GM18505 (cell line): ENCODE results near the gene CBX2.

Source experiments
- ATAC-seq: cut with Tn5 transposase; IDR thresholded peaks from one replicate; pipeline ENCODE4 v1.9.1; 2021; ENCODE audit not compliant: unreplicated experiment
- POLR2A ChIP-seq: IDR thresholded peaks from 4 replicates; pipeline ENCODE4 v1.6.1; 2011; ENCODE audit warnings: borderline replicate concordance; ENCODE audit not compliant: insufficient read depth, insufficient read length; ENCODE audit errors: extremely low read depth

CBX2 gene

DNA sequence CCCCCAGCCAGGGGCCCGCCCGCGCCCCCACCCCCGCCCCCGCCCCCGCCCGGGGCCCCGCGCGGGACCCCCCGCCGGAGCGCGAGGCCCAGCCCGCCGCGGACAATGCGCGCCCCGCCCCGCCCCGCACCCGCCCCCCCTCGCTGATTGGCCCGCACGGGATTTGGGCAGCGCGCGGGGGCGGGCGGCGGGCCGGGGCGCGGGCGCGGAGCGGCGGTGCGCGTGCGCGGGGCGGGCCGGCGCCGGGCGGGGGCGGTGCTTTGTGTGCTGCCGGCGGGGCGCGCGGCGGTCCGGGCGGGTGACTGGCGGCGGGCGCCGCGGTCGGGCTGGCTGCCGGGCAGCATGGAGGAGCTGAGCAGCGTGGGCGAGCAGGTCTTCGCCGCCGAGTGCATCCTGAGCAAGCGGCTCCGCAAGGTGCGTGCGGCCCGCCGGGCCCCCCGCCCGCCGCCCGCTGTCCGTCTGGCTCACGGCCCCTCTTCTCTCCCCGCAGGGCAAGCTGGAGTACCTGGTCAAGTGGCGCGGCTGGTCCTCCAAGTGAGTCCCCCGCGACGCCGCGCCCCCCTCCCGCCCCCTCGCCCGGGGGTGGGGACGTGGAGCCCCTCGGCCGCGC, at the start of gene CBX2:
TSS of gene CBX2 (plus strand) at position 255 of the 610 bp plus-strand sequence. CDS start at position 343, 88 bp downstream.
- TF ChIP-seq POLR2A: no peak
- ATAC-seq: peak; percentile 74

DNA sequence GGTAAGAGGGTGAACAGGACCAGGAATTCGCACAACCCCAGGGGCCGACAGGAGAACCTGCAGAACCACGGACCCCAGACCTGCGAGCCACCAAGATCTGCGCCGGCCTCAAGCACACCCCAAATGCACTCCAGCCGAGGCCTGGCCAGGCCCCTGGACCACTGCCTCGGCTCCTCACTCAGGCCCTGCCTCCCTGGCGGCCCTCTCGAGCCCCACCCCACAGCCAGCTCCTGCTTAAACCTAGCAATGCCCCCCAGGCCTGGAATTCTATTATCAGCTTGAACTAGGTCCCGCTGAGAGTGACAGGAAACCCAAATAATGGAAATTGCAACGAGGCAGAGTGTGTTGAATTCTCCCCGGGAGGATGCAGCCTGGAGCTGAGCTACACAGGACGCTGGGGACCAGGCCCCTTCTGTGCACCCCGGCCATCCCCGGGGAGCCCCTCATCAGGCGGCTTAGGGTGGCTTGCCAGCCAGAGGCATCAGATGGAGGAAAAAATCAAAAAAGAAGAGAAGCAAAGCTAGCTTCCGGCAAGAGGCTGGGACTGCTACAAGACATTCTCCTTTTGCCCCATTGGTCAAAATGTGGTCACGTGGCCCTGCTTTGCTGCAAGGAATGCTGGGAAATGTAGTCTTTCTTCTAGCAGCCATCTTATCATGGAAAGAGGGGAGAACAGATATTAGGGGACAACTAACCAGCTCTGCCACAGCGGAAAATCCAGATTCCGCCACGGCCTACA, 49.6 kb upstream of the CBX2 start:
- ATAC-seq: no peak

DNA sequence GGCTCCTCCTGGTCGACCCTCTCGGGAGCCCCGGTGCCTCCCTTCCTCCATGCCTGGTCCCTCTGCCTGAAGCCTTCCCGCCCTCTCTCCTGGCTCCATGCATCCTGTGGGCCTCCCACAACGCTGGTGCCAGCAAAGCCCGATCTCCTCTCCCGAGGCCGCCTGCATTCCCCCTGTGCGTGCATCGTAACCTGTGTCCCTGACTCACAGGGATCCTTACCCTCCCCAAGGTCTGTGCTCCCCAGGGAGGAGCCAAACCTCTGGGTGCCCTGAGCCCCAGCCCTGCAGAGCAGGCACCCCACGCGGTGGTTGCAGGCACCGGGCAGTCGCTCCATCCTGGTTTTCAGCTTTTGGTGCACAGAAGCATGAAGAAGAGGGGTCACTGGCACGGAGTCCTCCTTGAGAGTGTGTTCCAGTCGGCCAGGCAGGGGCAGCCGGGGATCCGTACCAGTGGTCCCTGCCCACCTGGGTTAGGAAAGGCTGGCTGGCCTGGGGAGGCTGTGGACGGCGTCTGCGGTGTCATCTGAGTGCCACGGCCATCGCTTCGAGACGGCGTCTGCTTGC, 49.0 kb upstream of the CBX2 start:
- TF ChIP-seq POLR2A: no peak
- no peak for ATAC-seq

More for the DNA sequence above, 49.6 kb upstream of the CBX2 start:
- TF ChIP-seq POLR2A: no peak

DNA sequence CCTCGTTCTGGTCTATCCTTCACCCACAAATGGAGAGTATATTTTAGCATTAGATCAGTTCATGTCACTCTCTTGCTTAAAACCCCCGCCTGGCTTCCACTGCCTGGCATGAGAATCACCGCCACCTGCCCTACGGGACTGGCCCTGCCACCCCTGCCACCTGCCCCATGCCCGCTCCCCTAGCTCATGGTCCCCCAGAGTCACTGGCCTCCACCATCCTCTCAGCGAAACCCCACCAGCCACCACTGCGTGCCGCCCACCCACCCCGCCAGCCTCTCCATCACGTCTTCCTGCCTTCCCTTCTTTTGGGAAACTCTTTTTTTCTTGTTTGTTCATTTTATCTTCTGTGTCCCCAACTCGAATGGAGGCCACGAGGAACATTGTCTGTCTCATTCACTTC, 48.2 kb upstream of the CBX2 start:
- no peak for TF ChIP-seq POLR2A
- ATAC-seq: no peak

DNA sequence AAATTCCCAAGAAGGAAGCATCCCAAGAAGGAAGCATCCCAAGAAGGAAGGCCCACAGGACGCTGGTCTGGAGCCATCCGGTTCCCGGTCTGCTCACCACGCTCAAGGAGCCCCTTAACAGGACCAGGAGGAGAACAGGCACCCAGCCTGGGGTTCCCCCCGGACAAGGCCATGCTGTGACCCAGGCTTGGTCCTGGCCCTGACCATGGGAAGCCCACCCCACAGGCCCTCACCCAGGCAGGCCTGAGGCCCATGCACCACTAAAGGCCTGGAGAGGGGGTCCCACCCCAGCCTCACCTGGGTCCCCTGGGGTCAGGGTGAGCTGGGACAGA, 47.5 kb upstream of the CBX2 start:
- ATAC-seq: no peak
- no peak for TF ChIP-seq POLR2A

DNA sequence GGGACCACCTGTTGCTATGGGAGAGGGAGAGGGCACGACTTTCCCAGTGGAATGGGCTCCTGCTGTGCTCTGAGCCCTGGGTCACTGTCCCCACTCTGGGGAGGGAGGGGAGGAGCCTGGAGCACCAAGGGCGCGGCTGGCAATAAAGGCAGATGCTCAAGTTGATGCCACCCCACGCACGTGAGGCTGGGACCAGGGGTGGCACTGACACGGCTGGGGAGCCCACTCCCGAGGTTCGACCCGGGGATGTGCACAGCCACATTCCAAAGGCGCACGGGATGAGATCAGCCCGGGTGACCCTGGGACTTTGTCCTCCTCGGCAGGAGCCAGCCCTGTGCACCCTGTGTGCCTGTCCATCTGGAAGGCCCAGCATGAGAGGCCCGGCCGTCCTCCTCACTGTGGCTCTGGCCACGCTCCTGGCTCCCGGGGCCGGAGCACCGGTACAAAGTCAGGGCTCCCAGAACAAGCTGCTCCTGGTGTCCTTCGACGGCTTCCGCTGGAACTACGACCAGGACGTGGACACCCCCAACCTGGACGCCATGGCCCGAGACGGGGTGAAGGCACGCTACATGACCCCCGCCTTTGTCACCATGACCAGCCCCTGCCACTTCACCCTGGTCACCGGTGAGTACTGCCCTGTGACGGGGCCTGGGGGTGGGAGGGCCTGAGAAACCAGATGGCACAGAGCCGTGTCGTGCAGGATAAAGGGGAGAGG, 47.0 kb upstream of the CBX2 start, which contains the start of gene ENPP7:
TSS of gene ENPP7 (plus strand) at position 175 of the 715 bp plus-strand sequence. CDS start at position 372, 197 bp downstream.
- TF ChIP-seq POLR2A: no peak
- no peak for ATAC-seq

DNA sequence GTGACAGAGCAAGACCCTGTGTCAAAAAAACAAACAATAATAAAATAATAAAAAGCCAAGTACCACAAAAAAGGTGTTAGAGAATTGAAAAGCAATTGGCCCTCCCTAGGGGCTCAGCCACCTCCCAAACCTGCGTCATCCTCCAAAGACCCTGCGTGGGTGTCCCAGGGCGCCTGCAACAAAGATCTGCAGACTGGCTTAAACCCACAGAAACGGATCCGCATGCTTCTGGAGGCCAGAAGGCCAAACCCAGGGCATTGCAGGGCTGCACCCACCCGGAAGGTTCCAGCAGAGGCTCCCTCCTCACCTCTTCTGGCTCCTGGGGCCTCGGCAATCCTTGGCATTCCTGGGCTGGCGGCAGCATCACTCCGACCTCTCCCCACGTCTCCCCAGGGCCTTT, 45.7 kb upstream of the CBX2 start:
- no peak for TF ChIP-seq POLR2A
- no peak for ATAC-seq

DNA sequence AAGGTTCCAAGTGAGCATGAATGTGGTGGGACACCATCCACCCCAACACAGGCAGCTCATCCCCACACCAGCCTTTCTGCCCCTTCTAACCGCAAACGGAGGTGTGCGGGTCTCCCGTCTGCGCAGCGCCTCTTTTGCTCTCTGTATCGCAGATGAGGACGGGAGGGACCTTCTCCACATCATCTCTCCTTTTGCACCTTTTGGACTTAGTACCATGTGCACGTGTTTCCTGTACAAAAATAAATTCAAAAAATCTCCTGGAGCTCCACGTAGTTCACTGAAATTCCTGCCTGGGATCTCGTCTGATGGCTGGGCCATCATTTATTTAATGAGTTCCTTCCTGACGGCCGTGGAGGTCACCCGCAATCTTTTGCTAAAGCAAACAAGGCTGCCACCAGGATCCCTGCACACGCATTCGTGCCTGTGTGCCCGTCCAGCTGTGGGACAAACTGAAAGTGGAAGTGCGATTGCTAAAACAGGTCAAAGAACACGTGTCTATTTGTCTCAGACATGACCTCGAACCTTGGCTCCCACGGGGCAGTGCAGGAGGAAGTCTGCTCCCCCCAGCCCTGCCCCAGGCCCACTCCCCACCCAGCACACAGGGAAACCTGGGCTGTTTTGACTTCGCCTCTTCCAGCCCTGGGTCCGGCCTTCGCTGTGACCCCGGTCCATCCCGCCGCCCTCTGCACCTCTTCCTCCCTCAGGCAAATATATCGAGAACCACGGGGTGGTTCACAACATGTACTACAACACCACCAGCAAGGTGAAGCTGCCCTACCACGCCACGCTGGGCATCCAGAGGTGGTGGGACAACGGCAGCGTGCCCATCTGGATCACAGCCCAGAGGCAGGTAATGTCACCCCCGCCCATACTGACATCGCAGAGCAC, 44.9 kb upstream of the CBX2 start:
- no peak for ATAC-seq
- peak; percentile 16 for TF ChIP-seq POLR2A

DNA sequence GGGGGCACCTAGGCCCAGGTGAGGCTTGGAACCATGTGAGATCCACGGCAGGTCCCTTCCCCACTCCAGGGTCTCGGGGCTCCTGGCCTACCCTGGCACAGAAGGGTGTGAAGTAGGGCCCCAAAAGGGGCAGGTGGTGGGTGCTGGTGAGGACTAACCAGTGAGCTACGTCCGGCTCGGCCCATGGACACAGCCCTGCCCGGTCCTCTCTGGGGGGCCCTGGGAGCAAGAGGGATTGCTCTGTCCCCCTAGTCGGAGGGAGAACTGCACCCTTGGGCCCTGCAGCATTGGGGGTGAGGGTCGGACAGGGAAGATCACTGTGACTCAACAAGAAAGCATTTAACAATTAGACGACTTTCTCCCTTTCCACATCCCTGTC, 44.3 kb upstream of the CBX2 start:
- no peak for TF ChIP-seq POLR2A
- ATAC-seq: no peak

DNA sequence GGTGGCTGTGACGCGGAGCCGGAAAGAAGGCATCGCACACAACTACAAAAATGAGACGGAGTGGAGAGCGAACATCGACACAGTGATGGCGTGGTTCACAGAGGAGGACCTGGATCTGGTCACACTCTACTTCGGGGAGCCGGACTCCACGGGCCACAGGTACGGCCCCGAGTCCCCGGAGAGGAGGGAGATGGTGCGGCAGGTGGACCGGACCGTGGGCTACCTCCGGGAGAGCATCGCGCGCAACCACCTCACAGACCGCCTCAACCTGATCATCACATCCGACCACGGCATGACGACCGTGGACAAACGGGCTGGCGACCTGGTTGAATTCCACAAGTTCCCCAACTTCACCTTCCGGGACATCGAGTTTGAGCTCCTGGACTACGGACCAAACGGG, 42.9 kb upstream of the CBX2 start:
- TF ChIP-seq POLR2A: no peak
- ATAC-seq: no peak

DNA sequence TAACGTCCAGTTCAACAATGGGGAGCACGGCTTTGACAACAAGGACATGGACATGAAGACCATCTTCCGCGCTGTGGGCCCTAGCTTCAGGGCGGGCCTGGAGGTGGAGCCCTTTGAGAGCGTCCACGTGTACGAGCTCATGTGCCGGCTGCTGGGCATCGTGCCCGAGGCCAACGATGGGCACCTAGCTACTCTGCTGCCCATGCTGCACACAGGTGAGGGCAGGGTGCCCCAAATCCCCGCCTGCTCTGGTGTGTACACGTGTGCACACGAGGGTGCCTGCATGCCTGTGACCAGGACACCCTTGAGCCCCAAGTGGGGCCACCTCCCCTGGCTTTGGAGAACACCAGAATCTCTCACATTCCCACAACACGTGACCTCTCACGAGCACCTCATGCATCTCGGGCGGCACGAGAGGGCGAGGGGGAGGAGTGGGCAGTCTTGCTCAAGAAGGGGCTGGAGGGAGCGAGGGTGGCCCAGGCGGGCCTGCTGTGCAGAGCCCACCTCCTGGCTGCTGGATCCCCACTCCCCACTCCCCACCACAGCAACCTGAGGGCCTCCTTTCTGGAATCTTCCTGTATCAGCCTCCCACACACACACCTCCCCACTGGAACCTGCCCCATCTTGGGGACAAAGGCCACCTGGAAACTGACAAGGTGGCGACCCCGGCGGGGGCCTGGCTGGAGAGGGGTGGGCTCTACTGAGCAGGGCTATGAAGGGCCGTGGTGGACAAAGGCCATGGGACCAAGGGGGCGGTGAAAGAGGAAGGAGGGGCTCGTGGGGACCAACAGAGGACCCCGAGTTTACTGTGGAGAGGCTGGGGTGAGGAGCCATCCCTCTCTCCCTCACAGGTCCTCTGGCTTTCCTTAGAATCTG, 40.7 kb upstream of the CBX2 start:
- TF ChIP-seq POLR2A: no peak
- ATAC-seq: no peak
